ENCODE results near the gene CUX1.
"Not testable (repeated sequence)": the region's sequence is repeated elsewhere in the genome, so short reads cannot be mapped to it uniquely, and the experiment has no call there.

CUX1 gene

GRCh38 chr7:101870361-101871062 lies 53.1 kb downstream of the CUX1 start:
- DNase-seq = no peak

GRCh38 chr7:101871351-101871750 lies 53.9 kb downstream of the CUX1 start:
- DNase-seq = no peak

GRCh38 chr7:101874028-101874427 lies 56.6 kb downstream of the CUX1 start:
- DNase-seq = no peak

DNA sequence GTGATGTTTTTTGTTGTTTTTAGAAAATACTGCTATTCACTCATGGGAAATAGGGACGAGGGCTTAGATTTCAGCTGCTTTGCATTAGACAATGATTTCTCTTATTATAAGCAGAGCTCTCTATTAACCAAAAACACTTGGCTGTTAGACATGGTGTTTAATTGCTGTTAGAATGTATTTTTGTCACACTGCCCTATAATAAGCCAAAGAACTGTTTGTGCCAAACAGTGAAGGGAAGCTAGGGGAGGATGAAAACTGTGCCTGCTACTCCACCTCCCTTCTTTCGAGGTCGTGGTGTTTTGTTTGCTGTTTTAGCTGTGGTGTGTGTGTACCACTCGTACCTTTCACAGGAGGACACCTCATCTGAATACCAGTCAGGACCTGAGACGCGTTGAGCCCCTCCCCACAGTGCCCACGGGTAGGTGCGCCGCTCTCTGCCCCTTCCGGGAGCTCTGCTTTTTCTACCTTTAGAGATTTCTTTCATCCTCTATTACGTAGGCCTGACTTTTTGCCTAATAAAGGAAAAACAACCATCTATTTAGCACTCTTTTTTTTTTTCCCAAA lies 57.9 kb downstream of the CUX1 start:
- DNase-seq = no peak

- DNase-seq = no peak
These were observed 60.6 kb downstream of the CUX1 start for GRCh38 chr7:101877882-101878591.

DNA sequence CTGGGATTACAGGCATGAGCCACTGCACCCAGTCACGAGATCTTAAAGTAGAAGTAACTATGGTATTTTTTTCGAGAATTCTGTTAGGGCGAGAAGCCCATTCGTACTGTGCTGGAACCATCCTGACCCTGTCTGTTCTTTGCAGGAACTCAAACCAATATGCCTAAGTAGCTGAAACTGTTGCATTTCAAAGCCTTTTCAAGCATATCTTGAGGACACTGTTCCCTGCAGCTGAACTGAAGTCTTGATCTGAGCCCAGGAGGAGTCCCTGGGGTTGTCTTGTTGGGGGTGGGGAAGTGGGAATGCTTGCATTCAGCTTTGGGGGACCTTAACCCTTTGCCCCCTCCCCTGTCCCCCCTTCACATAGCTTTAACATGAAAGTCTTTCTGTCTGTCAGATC lies 61.5 kb downstream of the CUX1 start:
- no peak for DNase-seq

GRCh38 chr7:101879565-101879964 lies 62.1 kb downstream of the CUX1 start:
- no peak for DNase-seq

- no peak for DNase-seq
These were observed 63.0 kb downstream of the CUX1 start for GRCh38 chr7:101880282-101881054.

GRCh38 chr7:101882005-101882421 lies 64.6 kb downstream of the CUX1 start:
- DNase-seq = no peak

DNA sequence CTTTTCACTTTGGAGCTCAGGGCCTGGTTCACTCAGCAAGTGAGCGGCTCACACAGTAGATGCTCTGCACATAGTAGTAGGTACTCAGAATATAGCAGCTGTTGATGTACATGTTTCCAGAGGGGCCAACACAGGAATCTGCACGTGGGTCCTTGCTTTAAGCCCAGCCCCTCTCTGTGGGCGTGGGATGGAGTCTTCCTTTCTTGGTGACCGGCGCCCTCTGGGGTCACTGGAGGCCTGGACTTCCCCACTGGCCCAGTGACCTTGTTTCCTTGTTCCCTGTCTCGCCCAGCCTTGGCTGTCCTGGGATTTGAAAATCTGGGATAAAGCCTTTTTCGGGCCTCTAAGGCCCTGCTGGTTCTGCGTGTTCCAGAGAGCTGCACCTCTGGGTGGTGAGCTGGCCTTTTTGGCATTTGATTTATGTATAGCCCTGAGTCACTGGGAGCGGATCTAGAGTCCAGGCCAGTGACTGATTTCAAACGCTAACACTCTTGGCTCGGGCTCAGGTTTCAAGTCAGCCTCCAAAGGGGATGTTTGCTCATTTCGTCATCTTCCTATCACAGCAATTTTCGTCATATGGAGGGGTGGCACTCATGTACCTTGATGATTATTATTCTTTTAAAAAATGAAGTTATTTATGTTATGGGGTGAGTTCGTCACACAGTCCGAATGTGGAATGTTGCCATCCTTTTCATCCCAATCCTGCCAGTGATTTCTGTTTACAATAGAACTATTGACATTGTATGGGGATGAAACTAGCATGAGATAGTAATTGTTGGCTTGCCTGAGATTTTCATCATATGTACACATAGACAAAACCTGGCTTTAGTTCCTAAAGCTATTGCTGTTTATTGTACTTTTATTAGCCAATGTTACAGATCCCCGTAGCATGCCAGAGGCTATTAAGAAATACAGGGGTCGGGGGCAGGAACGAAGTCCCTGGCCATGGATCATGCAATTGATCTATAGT lies 65.5 kb downstream of the CUX1 start:
- no peak for DNase-seq

DNA sequence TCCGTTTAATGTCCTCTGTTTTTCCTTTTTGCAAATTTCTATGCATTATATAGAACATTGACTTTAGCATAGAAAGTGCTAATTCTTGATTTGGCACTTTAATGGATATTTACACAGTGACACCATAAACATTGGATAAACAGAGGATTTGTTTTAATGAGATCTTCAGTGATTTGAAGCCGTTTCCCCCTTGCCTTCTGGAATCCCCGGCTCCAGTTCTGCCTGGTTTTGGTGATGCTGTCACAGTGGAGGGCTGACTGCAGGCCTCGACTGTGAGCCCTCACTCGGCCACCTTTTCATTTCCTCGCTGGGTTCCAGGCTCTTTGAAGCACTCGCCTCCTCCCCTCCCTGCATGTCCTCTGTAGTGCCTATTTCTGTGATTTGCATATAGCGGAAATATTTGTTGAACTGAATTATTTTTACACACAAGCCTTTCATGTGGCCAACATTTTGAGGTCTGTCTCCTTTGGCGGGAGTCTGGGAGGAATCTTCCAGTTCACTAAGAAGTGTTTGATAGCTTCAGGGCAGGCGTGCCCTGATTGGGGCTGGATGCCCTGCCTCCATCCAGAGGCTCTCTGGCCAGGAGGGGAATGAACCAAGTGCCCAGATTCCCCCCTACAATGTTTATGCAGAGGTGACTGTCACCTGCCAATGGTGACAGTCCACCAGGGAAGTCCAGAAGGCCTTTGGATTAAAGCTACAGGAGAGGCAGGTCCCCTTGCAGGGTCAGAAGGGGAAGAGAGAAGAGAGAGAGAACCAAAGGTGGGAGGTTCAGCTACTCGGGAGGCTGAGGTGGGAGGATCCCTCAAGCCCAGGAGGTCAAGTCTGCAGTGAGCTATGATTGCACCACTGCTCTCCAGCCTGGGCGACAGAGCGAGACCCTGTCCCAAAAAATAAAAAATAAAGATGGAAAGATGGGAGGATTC lies 67.5 kb downstream of the CUX1 start:
- DNase-seq = no peak

DNA sequence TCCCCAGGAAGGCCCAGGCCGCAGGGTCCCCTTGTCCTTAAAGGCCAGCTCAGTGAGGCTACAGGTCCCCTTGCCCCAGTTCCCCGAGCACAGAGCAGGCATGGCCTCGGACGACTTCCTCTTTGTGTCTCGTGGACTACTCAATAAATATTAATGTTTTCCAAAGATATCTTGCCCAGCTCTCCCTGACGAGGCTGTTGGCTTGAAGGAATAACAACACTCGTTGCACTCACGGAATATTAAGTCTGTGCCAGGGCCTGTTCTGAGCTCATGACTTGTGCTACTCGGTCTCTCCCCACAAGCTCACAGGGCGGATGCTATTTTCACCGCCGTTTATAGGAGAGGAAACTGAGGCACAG lies 68.2 kb downstream of the CUX1 start:
- no peak for DNase-seq

GRCh38 chr7:101887352-101887751 lies 69.9 kb downstream of the CUX1 start:
- not testable (repeated sequence) for DNase-seq

GRCh38 chr7:101888564-101888963 lies 71.1 kb downstream of the CUX1 start:
- not testable (repeated sequence) for DNase-seq

DNA sequence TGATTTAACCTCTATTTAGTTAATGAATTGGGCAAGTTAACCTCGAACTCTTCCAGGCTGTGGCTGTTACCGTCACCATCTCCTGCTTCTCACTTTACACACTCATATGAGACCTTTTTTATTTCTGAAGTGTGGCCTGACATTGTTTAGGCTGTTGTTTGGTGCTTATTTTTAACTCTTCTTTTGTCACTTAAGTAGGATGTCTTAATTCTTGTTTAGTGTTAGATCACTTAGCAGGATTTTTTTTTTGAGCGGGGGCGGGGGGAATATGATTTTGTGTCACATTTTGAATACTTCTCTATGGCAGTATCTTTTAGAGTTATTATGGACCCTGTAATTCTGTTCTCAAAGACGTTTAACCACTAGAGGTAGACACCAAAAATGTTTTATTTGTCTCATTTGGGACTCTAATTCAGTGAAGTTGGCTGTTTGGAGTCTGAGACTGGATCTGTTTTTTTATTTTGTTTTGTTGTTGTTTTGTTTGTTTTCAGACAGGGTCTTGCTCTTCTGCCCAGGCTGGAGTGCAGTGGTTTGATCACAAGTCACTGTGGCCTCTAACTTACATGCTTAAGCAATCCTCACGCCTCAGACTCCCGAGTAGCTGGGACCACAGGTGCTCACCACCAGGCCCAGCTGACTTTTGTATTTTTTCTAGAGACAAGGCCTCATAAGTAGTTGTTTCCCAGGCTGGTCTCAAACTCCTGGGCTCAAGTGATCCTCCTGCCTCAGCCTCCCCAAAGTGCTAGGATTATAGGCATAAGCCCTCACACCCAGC lies 73.5 kb downstream of the CUX1 start:
- DNase-seq = no peak

- DNase-seq = no peak
These were observed 74.7 kb downstream of the CUX1 start for GRCh38 chr7:101891936-101892640.

- no peak for DNase-seq
These were observed 76.1 kb downstream of the CUX1 start for GRCh38 chr7:101893341-101894082.

DNA sequence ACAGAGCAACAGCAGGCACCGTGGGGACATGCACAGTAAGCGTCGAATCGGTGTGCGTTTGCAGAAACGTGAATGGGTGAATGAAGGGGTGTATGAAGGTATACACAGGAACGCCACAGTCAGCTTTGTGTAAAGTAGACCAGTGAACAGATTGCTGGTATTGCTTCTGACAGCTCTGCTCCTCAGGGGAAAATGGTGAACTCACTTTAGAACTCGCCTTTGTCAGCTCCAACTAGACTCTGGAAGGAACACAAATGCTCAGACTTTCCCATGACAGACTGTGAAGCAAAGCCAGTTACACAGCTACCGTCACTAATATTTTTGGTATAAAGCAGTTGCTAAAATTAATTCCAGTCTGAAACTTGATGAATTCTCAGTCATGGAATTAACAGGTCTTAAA lies 78.9 kb downstream of the CUX1 start:
- no peak for DNase-seq

DNA sequence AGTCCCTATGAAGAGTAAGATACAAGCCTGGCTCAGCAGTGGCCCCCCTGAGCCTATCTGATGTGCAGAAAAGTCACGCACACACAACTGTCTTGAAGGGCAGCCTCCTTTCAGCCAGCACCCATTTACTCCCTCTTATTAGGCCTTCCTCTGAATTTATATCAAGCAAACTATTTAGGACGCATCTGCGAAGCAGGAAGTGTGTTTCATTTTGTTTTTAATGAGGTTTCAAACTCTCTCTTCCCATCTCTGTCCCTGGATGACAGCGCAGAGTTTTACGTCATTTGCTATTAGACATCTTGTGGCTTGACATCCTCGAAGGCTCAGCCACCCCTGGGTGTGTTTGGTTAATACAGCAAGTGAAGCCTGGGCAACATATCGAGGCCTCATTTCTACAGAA lies 79.5 kb downstream of the CUX1 start:
- no peak for DNase-seq
